RPMI7951 (cell line): Measurements from ENCODE around the gene STARD8. TPM values are rescaled to one million over a fixed set of nuclear protein-coding genes. Genes with fewer than 3 reads are reported as not detected.
"Not testable (repeated sequence)": the region's sequence is repeated elsewhere in the genome, so short reads cannot be mapped to it uniquely, and the experiment has no call there.

Source experiments
- DNase-seq: peaks from one replicate; pipeline ENCODE4 v3.0.0-alpha.2; 2012; ENCODE audit warnings: low read depth
- total RNA-seq: library from RNA; depleted of rRNA; stranded (reverse); fragments of >200 nt; shearing (Covaris generic); gene quantifications from 2 replicates; pipeline ENCODE4 v1.2.3, GENCODE V29; 2014

STARD8 gene
- total RNA-seq, 1 experiment from 2014 or later, result 10.2 TPM

DNA sequence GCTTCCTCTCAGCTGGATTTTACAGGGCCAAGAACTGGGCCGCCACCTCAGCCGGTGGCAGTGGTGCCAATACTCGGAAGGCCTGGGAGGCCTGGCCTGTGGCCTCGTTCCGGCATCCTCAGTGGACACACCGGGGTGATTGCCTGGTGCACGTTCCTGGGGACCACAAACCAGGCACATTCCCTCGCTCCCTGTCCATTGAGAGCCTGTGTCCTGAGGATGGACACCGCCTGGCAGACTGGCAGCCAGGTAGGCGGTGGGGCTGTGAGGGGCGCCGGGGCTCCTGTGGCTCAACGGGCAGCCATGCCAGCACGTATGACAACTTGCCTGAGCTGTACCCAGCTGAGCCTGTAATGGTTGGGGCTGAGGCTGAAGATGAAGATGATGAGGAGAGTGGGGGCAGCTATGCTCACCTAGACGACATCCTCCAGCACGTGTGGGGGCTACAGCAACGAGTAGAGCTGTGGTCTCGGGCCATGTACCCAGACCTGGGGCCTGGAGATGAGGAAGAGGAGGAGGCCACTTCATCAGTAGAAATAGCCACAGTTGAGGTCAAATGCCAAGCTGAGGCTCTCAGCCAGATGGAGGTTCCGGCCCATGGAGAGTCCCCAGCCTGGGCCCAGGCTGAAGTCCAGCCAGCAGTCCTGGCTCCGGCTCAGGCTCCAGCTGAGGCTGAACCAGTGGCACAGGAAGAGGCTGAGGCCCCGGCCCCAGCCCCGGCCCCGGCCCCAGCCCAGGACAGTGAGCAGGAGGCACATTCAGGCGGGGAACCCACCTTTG is 70.4 kb downstream of the STARD8 start:
- DNase-seq, result no peak

GRCh38 chrX:68718443-68718820 is 71.0 kb downstream of the STARD8 start:
- DNase-seq, result no peak

DNA sequence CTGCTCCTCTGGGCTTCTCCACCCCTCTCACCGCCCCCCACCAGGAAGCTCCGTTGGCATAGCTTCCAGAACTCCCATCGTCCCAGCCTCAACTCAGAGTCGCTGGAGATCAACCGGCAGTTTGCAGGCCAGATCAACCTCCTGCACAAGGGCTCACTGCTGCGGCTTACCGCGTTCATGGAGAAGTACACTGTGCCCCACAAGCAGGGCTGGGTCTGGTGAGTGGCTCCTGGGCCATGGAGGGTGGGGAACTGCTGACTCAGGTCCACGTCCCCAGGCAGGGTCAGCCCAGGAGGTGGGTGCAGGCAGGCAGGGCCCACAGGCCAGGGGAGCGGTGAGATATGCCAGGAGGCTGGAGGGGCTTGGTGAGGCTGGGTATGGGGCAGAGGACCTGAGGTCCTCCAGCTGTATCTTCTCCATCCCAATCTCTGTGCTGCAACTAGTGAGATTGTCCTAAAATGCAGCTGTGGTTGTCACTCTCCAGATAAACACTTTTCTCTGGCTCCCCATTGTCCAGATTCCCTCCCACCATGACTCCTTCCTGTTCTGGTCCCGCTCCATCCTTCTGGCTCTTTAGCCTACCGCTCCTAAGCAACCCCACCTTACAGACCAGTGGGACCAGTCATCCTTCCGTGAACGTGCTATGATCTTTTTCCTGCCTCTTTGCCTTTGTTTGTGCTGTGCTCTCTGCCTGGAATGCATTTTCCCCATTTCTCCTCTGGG is 71.9 kb downstream of the STARD8 start:
- no peak for DNase-seq

- DNase-seq, result peak; percentile 13
Measured at GRCh38 chrX:68719904-68720614, 72.6 kb downstream of the STARD8 start.

DNA sequence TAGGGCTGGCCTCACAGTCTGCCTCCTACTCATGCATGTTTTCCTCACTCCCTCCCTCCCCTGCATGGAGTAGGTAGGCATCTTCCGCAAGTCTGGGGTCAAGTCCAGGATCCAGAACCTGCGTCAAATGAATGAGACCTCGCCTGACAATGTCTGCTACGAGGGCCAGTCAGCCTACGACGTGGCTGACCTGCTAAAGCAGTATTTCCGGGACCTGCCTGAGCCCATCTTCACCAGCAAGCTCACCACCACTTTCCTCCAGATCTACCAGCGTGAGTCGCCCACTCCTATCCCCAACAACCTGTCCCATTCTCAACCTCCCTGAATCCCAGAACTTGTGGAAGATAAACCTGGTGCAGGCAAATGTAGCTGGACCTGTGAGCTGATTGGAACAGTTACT is 73.4 kb downstream of the STARD8 start:
- no peak for DNase-seq

- no peak for DNase-seq
Measured at GRCh38 chrX:68721546-68721945, 74.1 kb downstream of the STARD8 start.

- no peak for DNase-seq
Measured at GRCh38 chrX:68721991-68722860, 74.8 kb downstream of the STARD8 start.

DNA sequence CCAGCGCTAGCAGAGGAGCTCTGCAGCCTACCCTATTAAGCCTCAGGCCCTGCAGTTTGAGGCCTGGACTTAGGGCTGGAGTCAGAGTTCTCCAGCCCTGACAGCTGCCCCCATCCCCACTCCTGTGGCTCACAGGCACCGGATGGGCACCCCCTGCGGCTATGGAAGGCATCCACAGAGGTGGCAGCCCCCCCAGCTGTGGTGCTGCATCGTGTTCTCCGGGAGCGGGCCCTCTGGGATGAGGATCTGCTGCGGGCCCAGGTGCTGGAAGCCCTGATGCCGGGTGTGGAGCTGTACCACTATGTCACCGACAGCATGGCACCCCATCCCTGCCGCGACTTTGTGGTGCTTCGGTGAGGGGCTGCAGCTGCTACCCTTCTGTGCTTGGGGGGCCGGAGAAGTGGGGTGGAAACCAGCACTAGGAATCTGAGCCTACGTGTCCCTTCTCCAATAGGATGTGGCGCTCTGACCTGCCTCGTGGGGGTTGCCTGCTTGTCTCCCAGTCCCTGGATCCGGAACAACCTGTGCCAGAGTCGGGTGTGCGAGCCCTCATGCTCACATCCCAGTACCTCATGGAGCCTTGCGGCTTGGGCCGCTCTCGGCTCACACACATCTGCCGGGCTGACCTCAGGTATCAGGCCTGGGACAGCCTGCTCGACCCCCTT is 76.2 kb downstream of the STARD8 start:
- no peak for DNase-seq

GRCh38 chrX:68724531-68725020 is 77.1 kb downstream of the STARD8 start:
- no peak for DNase-seq

- no peak for DNase-seq
Measured at GRCh38 chrX:68725756-68726365, 78.4 kb downstream of the STARD8 start.

DNA sequence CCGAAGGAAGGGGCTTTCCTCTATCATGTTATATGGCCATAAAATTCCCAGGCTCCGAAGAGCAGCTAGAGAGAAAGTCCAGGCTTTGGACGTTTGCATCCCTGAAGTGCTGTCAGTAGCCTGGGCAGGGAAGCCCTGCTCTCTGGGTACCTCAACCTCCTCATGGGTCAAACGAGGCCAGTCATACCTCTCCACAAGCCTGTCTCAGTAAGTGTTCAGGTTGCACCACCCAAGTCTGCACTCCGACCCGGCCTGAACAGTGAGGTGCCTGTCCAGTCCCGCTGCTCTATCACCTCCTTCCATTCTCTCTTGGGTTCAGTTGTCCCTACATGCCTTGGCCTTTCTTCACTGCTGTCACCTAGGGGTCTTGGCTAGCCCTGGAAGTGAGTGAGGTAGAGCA is 78.9 kb downstream of the STARD8 start:
- DNase-seq, result no peak

- DNase-seq, result no peak
Measured at GRCh38 chrX:68727696-68728095, 80.2 kb downstream of the STARD8 start.

DNA sequence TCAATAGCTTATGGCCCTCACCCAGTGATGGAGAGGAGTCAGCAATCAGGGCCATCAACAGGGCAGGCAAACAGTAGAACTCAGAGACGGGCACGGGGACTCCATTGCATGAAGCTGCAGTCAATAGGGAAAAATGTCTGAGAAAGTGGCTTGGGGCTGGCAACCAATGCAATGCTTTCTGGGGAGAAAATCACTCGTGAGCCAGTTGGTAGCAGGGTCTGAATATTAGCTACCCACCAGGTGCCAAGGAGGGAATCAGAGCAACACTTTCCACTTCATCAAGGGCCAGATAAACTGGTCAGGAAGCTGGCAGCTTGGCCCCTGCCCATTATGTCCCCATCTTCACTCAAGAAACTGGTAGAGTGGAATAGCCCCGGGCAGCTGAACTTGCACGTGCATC is 80.7 kb downstream of the STARD8 start:
- DNase-seq, result no peak

DNA sequence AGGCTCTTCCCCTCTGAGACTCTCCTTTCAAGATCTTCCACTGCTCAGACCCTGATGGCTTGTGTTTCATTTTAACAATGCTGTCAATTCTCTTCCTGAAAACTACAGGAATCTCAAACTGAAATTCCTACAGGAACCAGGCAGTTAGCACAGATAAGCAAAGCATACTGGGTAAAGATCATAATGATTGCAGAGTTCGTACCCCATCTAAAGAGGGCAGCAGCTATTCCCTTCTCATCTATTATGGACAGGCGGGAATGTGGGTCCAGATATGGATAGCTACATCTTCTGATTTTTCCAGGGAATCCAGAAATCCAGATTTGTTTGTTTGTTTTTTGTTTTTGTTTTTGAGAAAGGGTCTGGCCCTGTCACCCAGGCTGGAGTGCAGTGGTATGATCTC is 83.8 kb downstream of the STARD8 start:
- DNase-seq, result no peak

DNA sequence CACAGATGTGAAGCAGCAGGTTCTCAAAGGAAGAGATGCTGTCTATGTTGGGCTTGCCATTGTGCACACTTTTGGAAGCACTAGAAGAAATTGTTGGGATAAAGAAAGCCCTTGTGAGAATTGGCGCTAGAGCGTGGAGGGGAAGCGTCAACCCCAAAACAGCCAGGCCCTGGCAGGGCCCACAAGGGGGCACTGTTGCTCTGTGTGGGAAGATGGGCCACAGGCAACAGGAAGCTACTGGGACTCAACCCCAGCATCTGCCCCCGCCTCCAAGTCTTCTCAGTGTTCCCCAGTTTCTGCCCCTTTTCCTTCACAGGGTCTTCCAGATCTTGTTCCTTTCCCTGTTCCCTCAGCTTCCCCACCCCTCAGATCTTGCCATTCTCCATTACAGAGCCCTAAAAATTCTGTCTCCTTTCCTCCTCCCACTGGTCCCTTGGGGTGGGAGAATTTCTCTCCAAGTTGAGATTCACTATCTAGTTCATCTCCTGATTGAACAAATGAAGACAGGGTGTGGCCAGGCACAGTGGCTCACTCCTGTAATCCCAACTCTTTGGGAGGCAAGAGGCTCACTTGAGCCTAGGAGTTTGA is 85.5 kb downstream of the STARD8 start:
- DNase-seq, result peak; percentile 58

DNA sequence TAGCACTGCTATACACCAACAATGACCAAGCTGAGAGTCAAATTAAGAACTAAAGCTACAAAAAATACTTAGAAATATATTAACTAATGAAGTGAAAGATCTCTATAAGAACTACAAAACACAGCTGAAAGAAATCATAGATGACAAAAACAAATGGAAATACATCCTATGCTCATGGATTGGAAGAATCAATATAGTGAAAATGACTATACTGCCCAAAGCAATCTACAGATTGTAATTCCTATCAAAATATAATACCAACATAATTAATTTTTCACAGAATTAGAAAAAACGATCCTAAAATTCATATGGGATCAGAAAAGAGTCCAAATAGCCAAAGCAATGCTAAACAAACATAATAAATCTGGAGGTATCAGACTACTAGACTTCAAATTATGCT is 87.8 kb downstream of the STARD8 start:
- no peak for DNase-seq

DNA sequence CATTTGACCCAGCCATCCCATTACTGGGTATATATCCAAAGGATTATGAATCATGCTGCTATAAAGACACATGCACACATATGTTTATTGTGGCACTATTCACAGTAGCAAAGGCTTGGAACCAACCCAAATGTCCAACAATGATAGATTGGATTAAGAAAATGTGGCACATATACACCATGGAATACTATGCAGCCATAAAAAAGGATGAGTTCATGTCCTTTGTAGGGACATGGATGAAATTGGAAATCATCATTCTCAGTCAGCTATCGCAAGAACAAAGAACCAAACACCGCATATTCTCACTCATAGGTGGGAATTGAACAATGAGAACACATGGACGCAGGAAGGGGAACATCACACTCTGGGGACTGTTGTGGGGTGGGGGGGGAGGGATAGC is 94.4 kb downstream of the STARD8 start:
- DNase-seq, result not testable (repeated sequence)

DNA sequence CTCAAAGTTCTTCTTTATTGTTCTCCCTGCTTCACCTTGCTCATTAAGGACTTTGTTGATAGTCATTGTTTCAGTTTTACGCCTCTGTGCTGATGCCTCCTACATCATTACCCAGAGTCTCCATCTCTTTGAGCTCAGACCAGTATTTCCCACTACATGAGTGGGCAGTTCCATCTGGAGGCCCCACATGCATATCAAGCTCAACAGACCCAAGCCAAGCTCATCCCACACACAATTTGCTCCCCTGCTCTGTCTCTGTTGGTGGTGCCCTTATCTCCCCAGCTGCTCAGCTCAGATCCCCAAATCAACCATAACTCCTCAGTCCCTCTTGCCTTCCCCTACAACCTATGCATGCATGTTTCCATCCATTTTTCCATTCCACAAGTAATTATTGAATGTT is 96.3 kb downstream of the STARD8 start:
- no peak for DNase-seq

GRCh38 chrX:68746988-68747387 is 99.5 kb downstream of the STARD8 start:
- DNase-seq, result no peak

DNA sequence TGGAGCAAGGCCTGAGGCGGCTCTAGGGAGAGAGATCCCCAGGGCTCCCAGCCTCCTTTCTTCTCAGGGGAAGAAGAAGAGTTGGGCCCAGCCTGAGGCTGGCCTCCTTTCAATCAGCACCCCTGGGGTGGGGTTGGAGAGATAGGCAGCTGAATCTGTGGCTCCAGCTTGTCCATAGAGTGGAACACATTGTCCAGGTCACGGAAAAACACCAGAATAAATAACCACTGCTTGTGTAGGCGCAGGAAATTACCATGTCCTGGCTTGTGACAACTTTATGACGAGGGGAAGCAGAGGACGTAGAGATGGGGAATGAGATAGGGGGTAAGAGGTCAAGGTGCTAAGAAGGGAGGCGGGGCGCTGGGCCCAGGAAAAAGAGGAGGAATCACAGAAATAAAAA is 100.6 kb downstream of the STARD8 start:
- no peak for DNase-seq
